NCI-H510A treated with DMSO at 0.1 percent for 48 hours (cell line): ENCODE data around the gene TWNK.
"Not testable (repeated sequence)": the region's sequence is repeated elsewhere in the genome, so short reads cannot be mapped to it uniquely, and the experiment has no call there.

Experiments
- DNase-seq: peaks from one replicate; lab custom pipeline; 2025; lab: John Stamatoyannopoulos, UW

TWNK gene

GRCh38 chr10:101030496-101031127 lies 43.3 kb downstream of the TWNK start:
- DNase-seq = no peak

GRCh38 chr10:101031128-101031795 lies 43.9 kb downstream of the TWNK start, which contains the start of the genes PDZD7 and SFXN3:
Gene PDZD7, minus strand, starts transcription at chr10:101031129. Its CDS starts 910 bp downstream, at chr10:101030219.
Gene SFXN3, plus strand, starts transcription at chr10:101031234. Its CDS starts 3,461 bp downstream, at chr10:101034695.
- peak; percentile 92 for DNase-seq

GRCh38 chr10:101031796-101032636 lies 44.7 kb downstream of the TWNK start:
- DNase-seq = peak; percentile 35

GRCh38 chr10:101032637-101033224 lies 45.4 kb downstream of the TWNK start:
- peak; percentile 31 for DNase-seq

- DNase-seq = no peak
Measured at GRCh38 chr10:101033276-101033675, 45.9 kb downstream of the TWNK start.

GRCh38 chr10:101034404-101034803 lies 47.1 kb downstream of the TWNK start:
- not testable (repeated sequence) for DNase-seq

GRCh38 chr10:101035314-101035713 lies 48.0 kb downstream of the TWNK start:
- DNase-seq = no peak

GRCh38 chr10:101035916-101036702 lies 48.8 kb downstream of the TWNK start:
- no peak for DNase-seq

- DNase-seq = no peak
Measured at GRCh38 chr10:101036726-101037125, 49.4 kb downstream of the TWNK start.

- no peak for DNase-seq
Measured at GRCh38 chr10:101038484-101038883, 51.1 kb downstream of the TWNK start.

- no peak for DNase-seq
Measured at GRCh38 chr10:101040061-101040460, 52.7 kb downstream of the TWNK start.

GRCh38 chr10:101040851-101041250 lies 53.5 kb downstream of the TWNK start:
- no peak for DNase-seq

- DNase-seq = peak; percentile 58
Measured at GRCh38 chr10:101041252-101041761, 54.0 kb downstream of the TWNK start.

GRCh38 chr10:101042118-101042517 lies 54.8 kb downstream of the TWNK start:
- DNase-seq = no peak

GRCh38 chr10:101042667-101043362 lies 55.5 kb downstream of the TWNK start:
- DNase-seq = peak; percentile 98

GRCh38 chr10:101043363-101043707 lies 56.0 kb downstream of the TWNK start:
- DNase-seq = peak; percentile 56
